Mammary epithelial cell (primary cell): ENCODE measurements around the gene LRRC27.

Source experiments
- EZH2 ChIP-seq: IDR thresholded peaks from 2 replicates; pipeline ENCODE4 v1.6.1; 2012; ENCODE audit warnings: low read length, inconsistent platforms, borderline replicate concordance
- TF ChIP-seq, protein P1 (sequence below), 2 donors: IDR thresholded peaks in 1 of 2; conservative IDR thresholded peaks in 1 of 2; 2 replicates each; pipeline ENCODE4 v1.5.1; 2011 to 2012; ENCODE audit warnings: inconsistent platforms in 2 of 2, low read length in 2 of 2, mild to moderate bottlenecking in 2 of 2, control low read depth in 1 of 2, low read depth in 1 of 2; ENCODE audit not compliant: insufficient read depth in 1 of 2; ENCODE audit errors: extremely low read depth in 1 of 2

DNA sequence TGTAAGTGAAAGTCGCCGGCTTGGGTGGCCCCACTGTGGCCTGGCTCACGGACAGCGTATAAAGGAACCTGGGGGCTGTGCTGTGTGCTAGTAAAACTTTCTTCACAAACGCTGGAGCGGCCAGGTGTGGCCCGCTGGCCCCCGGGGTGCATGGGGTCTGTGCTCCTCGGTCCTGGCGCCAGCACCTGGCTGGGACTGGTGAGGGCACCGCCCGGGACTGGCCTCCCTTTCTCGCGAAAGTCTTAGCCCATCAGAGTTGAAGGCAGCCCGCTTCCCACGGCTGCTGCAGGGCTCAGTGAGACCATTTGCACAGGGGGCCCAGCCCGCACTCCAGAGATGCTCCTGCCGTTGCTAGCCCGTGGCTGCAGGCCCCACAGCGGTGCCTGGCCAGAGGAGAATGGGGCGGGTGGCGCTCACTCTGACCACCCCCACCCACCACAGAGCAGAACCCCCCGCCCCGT is 70.8 kb downstream of the LRRC27 start:
- TF ChIP-seq, protein P1, sequence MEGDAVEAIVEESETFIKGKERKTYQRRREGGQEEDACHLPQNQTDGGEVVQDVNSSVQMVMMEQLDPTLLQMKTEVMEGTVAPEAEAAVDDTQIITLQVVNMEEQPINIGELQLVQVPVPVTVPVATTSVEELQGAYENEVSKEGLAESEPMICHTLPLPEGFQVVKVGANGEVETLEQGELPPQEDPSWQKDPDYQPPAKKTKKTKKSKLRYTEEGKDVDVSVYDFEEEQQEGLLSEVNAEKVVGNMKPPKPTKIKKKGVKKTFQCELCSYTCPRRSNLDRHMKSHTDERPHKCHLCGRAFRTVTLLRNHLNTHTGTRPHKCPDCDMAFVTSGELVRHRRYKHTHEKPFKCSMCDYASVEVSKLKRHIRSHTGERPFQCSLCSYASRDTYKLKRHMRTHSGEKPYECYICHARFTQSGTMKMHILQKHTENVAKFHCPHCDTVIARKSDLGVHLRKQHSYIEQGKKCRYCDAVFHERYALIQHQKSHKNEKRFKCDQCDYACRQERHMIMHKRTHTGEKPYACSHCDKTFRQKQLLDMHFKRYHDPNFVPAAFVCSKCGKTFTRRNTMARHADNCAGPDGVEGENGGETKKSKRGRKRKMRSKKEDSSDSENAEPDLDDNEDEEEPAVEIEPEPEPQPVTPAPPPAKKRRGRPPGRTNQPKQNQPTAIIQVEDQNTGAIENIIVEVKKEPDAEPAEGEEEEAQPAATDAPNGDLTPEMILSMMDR (conservative IDR thresholded peaks at IDR 0.05 in 1 of 2, IDR thresholded peaks at IDR 0.05 in 1 of 2; ENCODE audit: extremely low read depth in 1 of 2, insufficient read depth in 1 of 2, low read depth in 1 of 2, low read length in 2 of 2) = no peak
- TF ChIP-seq EZH2 = no peak
